ENCODE measurements around the gene TIMM29. TPM values are rescaled to one million over a fixed set of nuclear protein-coding genes. Genes with fewer than 3 reads are reported as not detected.

TIMM29 gene
- total and polyA plus RNA-seq, 9 of the 15 experiments (the other 6 are each of a cell fraction or from before 2014, with no cell fraction given), result 2.4 to 29.4 (median 16.3) TPM

- TF ChIP-seq RBBP5 (IDR thresholded peaks at IDR 0.05; ENCODE audit: borderline replicate concordance, insufficient read depth, low read length, poor library complexity, severe bottlenecking) (no peak), RBFOX2 (IDR thresholded peaks at IDR 0.05; ENCODE audit: low read depth, low read length) (peak; percentile 45), ZNF253 (CRISPR knock-in tag; conservative IDR thresholded peaks at IDR 0.05) (no peak), NCOA6 (IDR thresholded peaks at IDR 0.05) (no peak), ZNF121 (CRISPR knock-in tag; conservative IDR thresholded peaks at IDR 0.05) (0 out of 2 replicates have a peak, but pooled peaks have one; percentile 17)
Measured at GRCh38 chr19:10962863-10963262, 34.3 kb downstream of the TIMM29 start (continued).

- peaks cover 18% of the 10 kb centered on the region for H4K20me1 ChIP-seq (replicated peaks; ENCODE audit: control insufficient read depth, insufficient read depth, low read length)
- in situ Hi-C loops (cut with MboI), result no loop called here
- intact Hi-C loops (cut with micrococcal nuclease), result no loop called here
- peaks cover 23 to 35% of the 10 kb centered on the region in 2 experiments for H3K4me1 ChIP-seq (replicated peaks in 1 of 2; ENCODE audit: control insufficient read depth in 2 of 2, insufficient read depth in 2 of 2, low read length in 2 of 2)
- peak; percentile 69 for FAIRE-seq
- H3K9me3 ChIP-seq (replicated peaks; ENCODE audit: control insufficient read depth, insufficient read depth, low read depth, low read length), result no peaks in the 10 kb centered on the region
- 73% methylated on average over 4 of the region's 4 CpGs for WGBS (ENCODE audit: insufficient coverage, low coverage, missing lambda C conversion rate)
- H3K27me3 ChIP-seq (ENCODE audit: control insufficient read depth in 2 of 2, insufficient read depth in 2 of 2, low read length in 2 of 2), result no peaks in the 10 kb centered on the region
- ChIA-PET CTCF (ENCODE audit: low intra/inter-chr PET ratio) (no interaction called here), POLR2A (interaction anchor here (0.5 to 1.5 kb wide), 2 partner anchors 9 to 18 kb away, joined by 3 read pairs; no protein-coding TSS in a partner anchor)
- no peak overlapping the region; the same call in 1 of the 2 replicates for H3K4me2 ChIP-seq (ENCODE audit: insufficient read depth, low read length)
- H2AFZ ChIP-seq (ENCODE audit: low read depth, low read length), result no peak overlapping the region
- peaks cover 21% of the 10 kb centered on the region; the same call in 2 of the 3 replicates for H3K36me3 ChIP-seq (ENCODE audit: control insufficient read depth, insufficient read depth, low read length)
- TF ChIP-seq RNF2 (IDR thresholded peaks at IDR 0.05) (no peak), ARID3B (CRISPR knock-in tag; IDR thresholded peaks at IDR 0.05; ENCODE audit: borderline replicate concordance) (no peak), MED1 (CRISPR knock-in tag; IDR thresholded peaks at IDR 0.05; ENCODE audit: borderline replicate concordance) (no peak), ATF3 (IDR thresholded peaks at IDR 0.05) (peak; percentile 79), ATF3 (CRISPR knock-in tag; conservative IDR thresholded peaks at IDR 0.05) (no peak), ZNF253 (CRISPR knock-in tag; conservative IDR thresholded peaks at IDR 0.05) (no peak), ELF4 (CRISPR knock-in tag; IDR thresholded peaks at IDR 0.05) (no peak), TAL1 (IDR thresholded peaks at IDR 0.05) (no peak), ATF7 (IDR thresholded peaks at IDR 0.05) (0 out of 2 replicates have a peak, but pooled peaks have one; percentile 18), THRA (IDR thresholded peaks at IDR 0.05) (no peak)
- H3K9me1 ChIP-seq (ENCODE audit: control insufficient read depth, insufficient read depth, low read length), result peaks cover 7% of the 10 kb centered on the region
- H3K9ac ChIP-seq (ENCODE audit: insufficient read depth in 1 of 2, low read depth in 2 of 2, low read length in 2 of 2), result no peak overlapping the region
- no peak overlapping the region for H3K4me3 ChIP-seq
- H3K27ac ChIP-seq (ENCODE audit: extremely low read depth, low read depth, low read length), result no peak overlapping the region; the same call in 2 of the 3 replicates
- ATAC-seq, result no peak
- peaks cover 86% of the 10 kb centered on the region for H3K79me2 ChIP-seq (ENCODE audit: control insufficient read depth, insufficient read depth, low read length)
- BruUV-seq (replicated peaks), result no TSS peak
- DNase-seq (ENCODE audit: extremely low read depth in 1 of 4, low spot score in 3 of 4), result no peak
Measured at GRCh38 chr19:10963865-10964264, 35.3 kb downstream of the TIMM29 start.

Data from K562 (cell line).